Activated T-cell treated with anti-CD3 and anti-CD28 coated beads for 48 hours (primary cell): ENCODE results near the gene KLF13.

Experiments used
- DNase-seq: peaks from one replicate; pipeline ENCODE4 v3.0.0-alpha.2; 2020; ENCODE audit warnings: low read depth

Gene KLF13

GRCh38 chr15:31300208-31300661, 26.4 kb upstream of the KLF13 start:
- no peak for DNase-seq

- no peak for DNase-seq
Measured at GRCh38 chr15:31300981-31301672, 25.5 kb upstream of the KLF13 start.

- no peak for DNase-seq
Measured at GRCh38 chr15:31301673-31301990, 25.0 kb upstream of the KLF13 start.

GRCh38 chr15:31302029-31302657, 24.5 kb upstream of the KLF13 start:
- no peak for DNase-seq

GRCh38 chr15:31302778-31303725, 23.6 kb upstream of the KLF13 start:
- DNase-seq, result no peak

GRCh38 chr15:31303726-31304648, 22.6 kb upstream of the KLF13 start:
- no peak for DNase-seq

- no peak for DNase-seq
Measured at GRCh38 chr15:31304751-31305365, 21.8 kb upstream of the KLF13 start.

- DNase-seq, result no peak
Measured at GRCh38 chr15:31305375-31305774, 21.3 kb upstream of the KLF13 start.

GRCh38 chr15:31305796-31306425, 20.7 kb upstream of the KLF13 start:
- DNase-seq, result no peak

GRCh38 chr15:31306426-31307269, 20.0 kb upstream of the KLF13 start:
- no peak for DNase-seq

- no peak for DNase-seq
Measured at GRCh38 chr15:31307270-31308184, 19.1 kb upstream of the KLF13 start.

GRCh38 chr15:31308185-31308639, 18.4 kb upstream of the KLF13 start:
- no peak for DNase-seq

- no peak for DNase-seq
Measured at GRCh38 chr15:31309893-31310606, 16.6 kb upstream of the KLF13 start.

- DNase-seq, result no peak
Measured at GRCh38 chr15:31311735-31312619, 14.7 kb upstream of the KLF13 start.

GRCh38 chr15:31313223-31313622, 13.4 kb upstream of the KLF13 start:
- no peak for DNase-seq

- DNase-seq, result no peak
Measured at GRCh38 chr15:31314380-31314779, 12.3 kb upstream of the KLF13 start.
